Hippocampal formation (tissue), 2 donors: ENCODE measurements around the gene SLC25A13.
"Not testable (repeated sequence)": the region's sequence is repeated elsewhere in the genome, so short reads cannot be mapped to it uniquely, and the experiment has no call there.

Experiments
- DNase-seq, 2 donors: peaks; one replicate each; lab custom pipeline; 2025; lab: John Stamatoyannopoulos, UW

SLC25A13 gene

GRCh38 chr7:96157856-96158255 is 164.0 kb downstream of the SLC25A13 start:
- no peak for DNase-seq

GRCh38 chr7:96154506-96154905 is 167.4 kb downstream of the SLC25A13 start:
- DNase-seq = not testable (repeated sequence)

- DNase-seq = no peak
These were observed 169.2 kb downstream of the SLC25A13 start for GRCh38 chr7:96152706-96153105.

- DNase-seq = no peak
These were observed 170.0 kb downstream of the SLC25A13 start for GRCh38 chr7:96151889-96152288.

- no peak for DNase-seq
These were observed 177.7 kb downstream of the SLC25A13 start for GRCh38 chr7:96144260-96144526.

GRCh38 chr7:96143495-96144259 is 178.2 kb downstream of the SLC25A13 start:
- no peak for DNase-seq

GRCh38 chr7:96136600-96137239 is 185.2 kb downstream of the SLC25A13 start:
- DNase-seq = no peak

- DNase-seq = no peak
These were observed 186.7 kb downstream of the SLC25A13 start for GRCh38 chr7:96135241-96135640.

- peak in 1 of 2 donors; percentile 1 for DNase-seq
These were observed 190.4 kb downstream of the SLC25A13 start for GRCh38 chr7:96131525-96131924.

GRCh38 chr7:96127746-96128145 is 194.2 kb downstream of the SLC25A13 start:
- no peak for DNase-seq

- DNase-seq = no peak
These were observed 195.5 kb downstream of the SLC25A13 start for GRCh38 chr7:96126382-96126781.

GRCh38 chr7:96122746-96123145 is 199.2 kb downstream of the SLC25A13 start:
- DNase-seq = no peak

- DNase-seq = no peak
These were observed 200.1 kb downstream of the SLC25A13 start for GRCh38 chr7:96121752-96122151.

GRCh38 chr7:96120445-96121225 is 201.3 kb downstream of the SLC25A13 start:
- no peak for DNase-seq

- no peak for DNase-seq
These were observed 203.4 kb downstream of the SLC25A13 start for GRCh38 chr7:96118449-96119001.

GRCh38 chr7:96116173-96116572 is 205.7 kb downstream of the SLC25A13 start:
- DNase-seq = no peak

GRCh38 chr7:96114190-96114589 is 207.7 kb downstream of the SLC25A13 start:
- DNase-seq = no peak

GRCh38 chr7:96111405-96111804 is 210.5 kb downstream of the SLC25A13 start:
- DNase-seq = no peak

- no peak for DNase-seq
These were observed 216.9 kb downstream of the SLC25A13 start for GRCh38 chr7:96104984-96105383.

- DNase-seq = no peak
These were observed 219.6 kb downstream of the SLC25A13 start for GRCh38 chr7:96102096-96102811.

- no peak for DNase-seq
These were observed 221.2 kb downstream of the SLC25A13 start for GRCh38 chr7:96100737-96101136.

- DNase-seq = no peak
These were observed 224.1 kb downstream of the SLC25A13 start for GRCh38 chr7:96097835-96098234.
